CD4-positive, alpha-beta T cell treated with Interleukin-15 for 4 hours (primary cell): ENCODE data around the gene EVI5.

Source experiments
- DNase-seq: peaks from one replicate; pipeline ENCODE4 v3.0.0-alpha.2; 2020; ENCODE audit warnings: low spot score

EVI5 gene

DNA sequence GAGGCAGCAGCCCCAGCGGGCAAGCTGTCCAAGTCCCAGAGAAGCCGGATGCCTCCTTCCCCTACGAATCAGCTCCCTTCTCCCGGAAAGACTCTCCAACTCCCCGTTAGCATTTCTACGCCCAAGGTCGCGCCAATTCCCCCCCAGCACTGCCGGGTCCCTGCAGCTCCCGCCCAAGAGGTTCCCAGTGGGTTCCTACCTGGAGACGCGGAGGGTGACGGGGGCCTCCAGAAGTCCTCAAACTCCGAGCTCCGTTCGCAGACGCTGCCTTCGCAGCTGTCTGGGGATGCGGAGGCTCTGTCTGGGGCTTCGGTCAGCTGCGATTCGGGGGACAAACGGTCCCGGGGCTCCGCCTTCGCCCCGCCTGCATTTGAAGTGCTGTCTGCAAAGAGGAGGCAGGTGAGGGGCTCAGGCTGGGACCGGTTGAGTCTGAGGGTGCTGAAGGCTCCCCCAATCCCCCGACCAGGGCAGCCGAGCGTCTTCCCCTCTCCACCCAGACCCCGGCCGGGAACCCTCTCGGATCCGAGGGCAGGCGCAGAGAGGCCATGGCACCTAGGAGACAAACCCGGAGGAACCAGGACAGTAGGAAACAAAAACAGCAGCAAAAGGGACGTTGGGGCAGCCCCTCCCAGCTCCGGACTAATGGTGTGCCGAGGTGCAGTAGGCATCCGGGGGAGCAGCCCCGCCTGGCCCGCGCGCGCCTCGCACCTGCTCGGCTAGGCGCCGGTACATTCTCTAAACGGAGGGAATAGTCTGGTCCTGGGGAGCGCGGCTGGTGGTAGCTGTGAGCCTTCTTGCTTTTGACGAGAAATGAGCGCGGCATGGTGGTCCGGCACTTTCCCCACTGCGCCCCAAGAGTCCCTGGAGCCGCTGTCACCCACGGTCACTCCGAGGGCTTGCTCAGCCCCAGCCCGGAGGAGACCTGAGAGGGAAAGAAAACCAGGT, 302.0 kb downstream of the EVI5 start:
- DNase-seq: no peak

DNA sequence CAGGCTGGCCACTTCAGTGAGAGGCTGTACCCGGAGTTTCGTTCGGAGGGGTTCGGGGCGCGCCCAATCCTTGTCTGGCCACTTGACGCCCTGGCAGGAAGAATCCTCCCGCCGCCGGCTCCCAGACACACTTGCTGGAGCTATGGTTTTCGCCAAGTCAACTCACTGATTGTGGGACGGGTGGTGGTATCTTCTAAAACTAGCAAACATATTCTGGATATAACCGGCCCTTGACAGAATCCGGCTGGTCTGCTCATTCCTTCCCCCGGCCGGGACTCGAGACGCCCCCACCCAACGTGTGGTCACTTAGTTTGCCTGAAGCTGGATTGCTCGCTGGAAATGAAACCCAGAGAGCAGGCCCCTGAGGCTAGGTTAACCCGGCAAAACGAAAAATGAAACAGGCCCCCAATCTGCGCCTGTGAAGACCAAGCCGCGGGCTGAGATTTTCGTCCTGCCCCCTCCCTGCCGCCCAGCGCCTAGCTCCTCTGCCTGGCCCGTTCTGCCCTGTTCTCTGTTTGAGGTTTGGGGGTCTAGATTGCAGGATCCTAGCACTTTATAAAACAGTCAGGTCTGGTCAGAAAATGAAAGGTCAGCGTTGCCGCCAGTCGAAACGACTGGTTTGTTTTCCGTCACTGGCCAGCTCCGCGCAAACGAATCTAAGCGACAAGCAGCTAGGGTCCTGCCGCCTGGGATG, 302.8 kb downstream of the EVI5 start:
- DNase-seq: no peak

DNA sequence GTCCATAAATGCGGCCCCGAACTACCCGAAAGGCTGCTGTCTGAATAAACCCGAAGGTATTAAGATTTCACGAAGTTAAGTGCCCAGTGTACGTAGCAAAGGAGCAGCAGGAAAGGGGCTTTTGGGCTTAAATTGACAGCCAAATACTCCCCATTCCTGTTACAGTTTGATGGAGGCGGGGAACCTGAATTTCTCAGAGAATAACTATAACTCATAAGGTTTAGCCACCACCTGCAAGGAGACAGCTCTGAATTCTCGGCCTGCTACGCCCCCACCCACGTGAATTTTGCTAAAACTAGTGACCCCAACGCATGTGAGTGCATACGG, 303.3 kb downstream of the EVI5 start:
- no peak for DNase-seq

DNA sequence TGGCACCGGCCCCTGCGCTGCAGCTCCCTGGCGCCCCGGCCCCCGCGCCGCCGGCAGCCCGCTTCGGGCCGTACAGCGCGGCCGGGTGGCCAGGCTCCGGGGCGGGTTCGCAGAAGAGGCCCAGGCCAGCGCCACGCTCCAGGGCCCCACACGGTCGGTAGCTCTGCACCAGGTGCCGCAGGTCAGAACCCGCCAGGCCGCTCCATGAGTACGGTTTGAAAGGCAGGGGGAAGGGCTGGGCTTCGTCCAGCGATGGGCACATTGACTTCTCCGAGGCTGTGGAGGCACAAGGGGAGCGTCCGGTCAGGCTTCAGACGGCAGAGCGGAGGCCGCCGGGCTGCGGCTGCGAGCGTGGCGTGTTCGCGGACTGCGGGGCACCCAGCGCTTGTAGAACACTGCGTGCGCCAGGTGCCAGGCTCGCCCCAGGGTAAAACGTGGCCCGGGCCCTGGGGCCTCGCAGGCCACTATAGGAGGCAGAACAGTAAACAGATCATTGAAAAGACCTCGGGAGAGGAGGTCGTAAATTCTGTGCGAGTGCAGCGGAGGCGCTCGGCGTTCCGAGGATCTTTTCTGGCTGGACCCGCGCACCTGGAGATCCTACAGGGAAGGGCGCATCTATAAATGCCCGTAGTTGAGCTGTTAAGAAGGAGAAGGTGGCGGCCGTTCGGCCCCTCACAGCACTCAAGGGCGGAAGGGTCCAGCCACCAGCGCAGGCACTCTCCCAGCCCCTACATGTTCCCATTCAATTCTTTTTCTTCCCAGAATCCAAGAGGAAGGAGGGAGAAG, 303.9 kb downstream of the EVI5 start:
- no peak for DNase-seq

DNA sequence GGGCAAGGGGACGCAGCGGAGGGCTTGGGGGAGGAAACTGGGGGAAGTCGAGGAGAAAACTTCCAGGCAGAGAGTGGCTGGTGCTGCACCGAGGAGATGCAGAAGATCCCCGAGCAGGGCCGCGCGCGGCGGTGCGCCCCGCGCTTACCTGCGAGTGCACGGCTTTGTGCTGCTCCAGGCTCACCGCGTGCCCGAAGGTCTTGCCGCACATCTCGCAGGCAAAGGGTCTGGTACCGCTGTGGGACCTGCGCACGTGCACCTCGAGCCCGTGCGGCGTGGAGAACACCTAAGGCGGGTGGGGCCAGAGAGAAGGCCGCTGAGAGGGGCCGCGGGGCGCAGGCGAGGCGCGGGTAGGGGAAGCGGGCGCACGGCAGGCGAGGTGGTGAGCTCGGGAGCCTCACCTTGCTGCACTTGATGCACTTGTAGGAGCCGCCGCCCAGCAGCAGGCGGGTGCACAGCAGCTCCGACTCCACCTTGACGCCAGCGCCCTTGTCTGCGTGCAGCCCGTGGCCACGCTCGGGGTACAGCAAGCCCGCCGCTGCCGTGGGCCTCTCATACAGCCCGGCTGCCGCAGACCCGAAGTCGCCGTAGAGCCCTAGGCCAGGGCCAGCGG, 304.6 kb downstream of the EVI5 start:
- no peak for DNase-seq

DNA sequence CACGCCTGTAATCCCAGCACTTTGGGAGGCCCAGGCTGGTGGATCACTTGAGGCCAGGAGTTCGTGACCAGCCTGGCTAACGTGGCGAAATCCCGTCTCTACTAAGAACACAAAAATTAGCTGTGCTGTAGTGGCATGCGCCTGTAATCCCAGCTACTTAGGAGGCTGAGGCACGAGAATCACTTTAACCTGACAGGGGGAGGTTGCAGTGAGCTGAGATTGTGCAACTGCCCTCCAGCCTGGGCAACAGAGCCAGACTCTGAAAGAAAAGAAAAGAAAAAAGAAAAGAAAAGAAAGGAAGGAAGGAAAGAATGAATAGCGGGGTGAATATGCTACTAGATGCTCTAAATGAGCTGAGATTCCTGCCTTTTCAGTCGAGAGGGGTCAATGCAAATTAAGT, 305.3 kb downstream of the EVI5 start:
- no peak for DNase-seq

DNA sequence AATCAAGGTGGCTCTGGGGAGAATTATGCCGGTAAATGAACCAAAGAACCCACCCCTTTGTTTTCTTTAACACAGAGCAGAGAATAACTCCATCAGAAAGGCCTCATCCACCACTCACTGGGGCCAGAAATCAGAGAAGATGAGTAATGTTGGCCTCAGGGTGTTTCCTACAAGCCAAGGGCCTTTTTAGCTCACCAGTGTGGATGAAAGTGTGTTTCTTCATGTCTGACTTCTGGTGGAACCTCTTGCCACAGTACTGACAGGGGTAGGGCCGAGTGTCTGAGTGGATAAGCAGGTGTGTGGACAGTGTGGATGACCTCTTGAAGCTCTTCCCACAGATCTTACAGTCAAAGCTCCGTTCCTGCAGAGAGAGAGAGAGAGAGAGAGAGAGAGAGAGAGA, 306.5 kb downstream of the EVI5 start:
- no peak for DNase-seq

DNA sequence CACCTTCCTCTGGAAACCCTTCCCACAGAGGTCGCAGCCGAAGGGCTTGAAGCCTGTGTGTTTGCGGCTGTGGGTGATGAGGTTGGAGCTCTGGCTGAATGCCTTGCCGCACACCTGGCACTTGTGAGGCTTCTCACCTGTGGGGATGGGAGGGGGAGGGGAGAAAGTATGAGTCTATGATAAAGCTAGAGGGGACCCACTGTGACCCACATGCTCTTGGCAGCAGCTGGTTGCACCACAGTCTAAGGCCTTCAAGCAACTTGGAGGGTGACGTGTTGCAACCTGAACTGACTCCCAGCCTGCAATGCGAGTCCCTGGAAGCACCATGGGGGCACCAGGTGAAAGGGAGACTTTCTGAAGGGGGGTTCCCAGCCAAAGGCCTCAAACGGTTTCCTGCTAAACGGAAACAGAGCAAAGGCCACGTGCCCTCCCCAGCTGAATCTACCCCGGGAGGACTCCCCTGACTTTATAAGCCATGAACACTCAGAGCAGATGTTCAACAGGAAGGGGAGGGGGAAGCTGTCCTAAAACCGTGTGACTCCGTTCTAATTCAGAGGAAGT, 308.8 kb downstream of the EVI5 start:
- peak; percentile 68 for DNase-seq

DNA sequence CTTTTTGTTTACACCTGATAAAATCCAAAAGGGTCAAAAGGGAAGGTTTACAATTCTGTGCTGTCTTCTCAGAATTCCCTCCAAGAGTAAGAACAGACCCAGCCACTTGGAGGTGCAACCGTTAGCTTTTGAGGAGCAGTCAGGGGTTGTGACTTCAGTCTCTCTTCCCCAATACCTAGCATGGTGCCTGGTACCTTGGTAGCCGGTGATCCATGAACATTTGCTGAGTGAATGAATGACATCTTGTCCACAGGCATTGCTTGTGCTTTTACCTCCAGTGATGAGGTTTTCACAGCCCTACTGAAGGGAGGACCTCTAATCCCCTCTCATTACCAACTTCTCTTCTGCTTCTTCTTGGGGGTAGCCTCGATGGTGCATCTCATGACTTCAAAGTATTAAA, 309.9 kb downstream of the EVI5 start:
- DNase-seq: no peak

DNA sequence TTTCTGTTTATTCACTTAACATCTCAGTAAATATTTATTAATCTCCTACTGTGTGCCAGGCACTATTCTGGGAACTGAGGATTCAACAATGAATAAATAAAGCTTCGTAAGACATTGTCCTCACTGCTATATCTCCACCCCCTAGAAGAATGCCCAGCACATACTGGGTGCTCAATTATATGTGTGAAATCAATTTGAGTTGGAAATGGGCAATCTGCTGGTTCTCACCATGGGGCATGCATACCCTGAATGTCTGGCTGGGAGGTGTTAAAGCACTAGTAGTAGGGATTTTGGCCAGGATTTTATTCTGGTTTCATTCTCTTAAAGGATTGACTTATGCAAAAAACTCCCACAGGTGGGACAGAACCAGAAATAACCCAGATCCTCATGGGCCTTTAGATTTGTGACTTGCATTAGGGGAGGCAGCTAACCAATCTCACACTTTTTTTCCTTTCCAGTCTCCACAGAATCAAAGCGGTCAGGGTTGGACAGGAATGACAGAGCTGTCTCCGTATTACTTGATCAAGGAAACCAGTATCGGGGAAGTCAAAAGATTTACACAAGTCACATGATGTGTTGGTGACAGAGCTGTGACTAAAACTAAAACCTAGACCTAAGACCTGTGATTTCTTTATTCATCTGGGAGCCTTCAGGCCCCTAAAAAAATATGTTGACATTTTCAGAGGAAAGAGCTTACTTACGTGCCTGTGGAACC, 311.0 kb downstream of the EVI5 start:
- DNase-seq: no peak

DNA sequence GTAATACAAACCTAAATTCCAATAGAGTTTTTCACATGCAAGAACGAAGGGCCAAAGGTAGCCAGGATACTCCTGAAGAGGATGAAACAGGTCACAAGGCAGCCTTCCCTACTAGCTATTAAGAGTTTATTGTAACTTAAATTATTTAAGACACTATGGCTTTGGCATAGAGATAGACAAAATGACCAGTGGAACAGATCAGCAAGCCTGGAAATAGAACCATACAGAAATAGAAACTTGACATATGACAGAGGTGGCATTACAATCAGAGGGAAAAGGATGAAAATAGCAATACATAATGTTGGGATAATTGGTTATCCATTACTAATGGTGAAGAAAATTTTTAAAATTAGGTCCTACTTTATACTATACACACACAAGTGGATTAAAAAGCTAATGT, 314.7 kb downstream of the EVI5 start:
- DNase-seq: no peak

DNA sequence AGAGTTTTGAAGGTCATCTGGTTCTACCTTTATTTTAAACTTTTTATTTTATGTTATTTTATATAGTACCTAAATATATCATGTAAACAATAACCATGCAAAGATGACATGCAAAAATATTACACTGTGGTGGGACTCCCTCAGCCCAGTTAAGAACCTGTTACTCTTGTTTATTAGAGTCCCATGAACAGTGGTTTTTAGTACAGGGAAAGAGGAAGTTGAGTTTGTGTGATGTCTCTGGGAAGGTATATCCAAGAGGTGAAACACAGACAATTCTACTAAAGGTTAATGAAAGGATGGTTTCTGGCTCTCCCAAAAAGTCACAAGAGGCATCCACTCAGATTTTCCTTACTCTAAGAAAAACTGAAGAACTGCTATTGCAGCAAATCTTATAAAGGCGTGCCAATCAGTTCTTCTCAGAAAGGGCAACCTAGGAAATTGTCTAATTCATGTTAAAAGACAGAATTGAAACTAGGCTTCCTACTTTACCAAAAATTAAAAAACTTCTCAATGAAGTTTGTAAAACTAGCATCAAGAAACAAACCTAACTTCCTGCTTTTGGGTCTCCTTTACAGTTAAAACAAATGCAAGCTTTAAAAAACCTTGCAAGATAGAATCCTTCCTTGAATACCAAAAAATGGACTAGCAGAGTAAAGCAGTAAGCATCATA, 318.1 kb downstream of the EVI5 start:
- DNase-seq: no peak

DNA sequence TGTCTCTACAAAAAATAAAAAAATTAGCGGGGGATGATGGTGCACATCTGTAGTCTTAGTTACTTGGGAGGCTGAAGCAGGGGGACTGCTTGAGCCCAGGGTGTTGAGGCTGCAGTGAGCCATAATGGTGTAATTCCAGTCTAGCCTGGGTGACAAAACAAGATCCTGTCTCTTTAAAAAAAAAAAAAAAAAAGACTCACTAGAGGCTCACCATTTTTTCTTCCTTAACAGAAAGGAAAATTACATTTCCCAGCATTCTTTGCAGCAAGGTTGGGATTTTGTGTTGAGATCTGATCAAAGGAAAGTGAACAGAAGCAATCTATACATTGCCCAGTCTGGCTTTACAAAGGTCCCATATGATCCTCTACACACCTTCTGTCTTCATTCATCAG, 319.7 kb downstream of the EVI5 start:
- DNase-seq: no peak

DNA sequence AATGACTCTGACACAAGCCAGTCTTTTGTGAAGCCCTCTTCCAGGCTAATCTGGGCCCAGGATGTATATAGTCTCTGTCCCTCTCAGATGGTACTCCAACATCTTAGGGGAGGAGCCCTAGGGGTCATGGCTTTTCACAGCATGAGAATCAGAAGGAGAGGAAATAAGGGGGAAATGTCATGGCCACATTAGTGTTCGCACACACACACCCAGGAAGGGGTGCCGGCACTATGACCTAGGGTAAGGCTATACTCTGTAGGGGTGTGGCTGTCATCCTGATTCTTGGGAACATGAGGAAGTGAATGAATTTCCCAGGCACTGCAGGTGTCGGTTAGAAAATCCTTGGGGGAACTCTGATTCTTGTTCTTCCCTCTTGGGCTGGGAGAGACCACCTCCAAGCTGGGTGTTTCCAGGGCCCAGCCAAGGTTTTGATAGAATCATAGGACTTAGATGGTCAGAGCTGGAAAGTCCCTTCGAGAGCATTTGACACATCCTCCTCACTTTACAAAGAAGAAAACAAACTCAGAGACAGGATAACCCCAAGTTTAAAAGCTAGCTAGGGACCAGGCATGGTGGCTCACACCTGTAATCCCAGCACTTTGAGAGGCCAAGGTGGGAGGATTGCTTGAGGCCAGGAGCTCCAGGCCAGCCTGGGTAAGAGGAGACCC, 320.2 kb downstream of the EVI5 start:
- no peak for DNase-seq

DNA sequence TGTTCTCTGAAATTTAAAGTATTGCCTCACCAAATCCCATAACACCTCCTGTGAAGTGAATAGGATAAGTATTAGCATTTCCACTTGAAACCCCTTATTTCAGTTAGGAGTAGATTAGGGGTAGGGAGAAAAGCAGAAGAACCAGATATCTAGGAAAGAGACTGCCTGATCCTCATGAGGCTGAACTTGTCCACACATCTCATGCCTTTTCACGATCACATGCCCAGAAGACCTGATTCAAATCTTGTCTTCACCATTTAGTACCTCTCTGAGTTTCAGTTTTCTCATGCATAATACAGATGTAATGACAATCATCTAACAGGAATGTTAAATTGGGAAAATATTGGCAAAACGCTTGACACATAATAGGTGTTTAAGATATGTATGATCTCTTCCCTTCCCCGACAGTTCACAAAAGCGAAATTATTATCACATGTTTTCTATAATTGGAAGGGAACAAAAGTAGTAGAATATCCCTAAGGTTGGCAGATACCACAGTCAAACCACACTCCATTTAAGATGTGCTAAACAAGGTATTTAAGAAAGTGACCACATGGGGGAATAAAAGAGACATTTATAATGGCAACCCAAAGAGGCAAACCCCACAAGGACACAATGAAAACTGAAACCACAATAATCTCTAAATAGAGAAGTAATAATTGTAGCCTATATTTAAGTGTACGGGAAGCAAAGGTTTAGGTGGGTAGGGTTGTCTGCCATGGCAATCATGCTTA, 323.4 kb downstream of the EVI5 start:
- DNase-seq: no peak

DNA sequence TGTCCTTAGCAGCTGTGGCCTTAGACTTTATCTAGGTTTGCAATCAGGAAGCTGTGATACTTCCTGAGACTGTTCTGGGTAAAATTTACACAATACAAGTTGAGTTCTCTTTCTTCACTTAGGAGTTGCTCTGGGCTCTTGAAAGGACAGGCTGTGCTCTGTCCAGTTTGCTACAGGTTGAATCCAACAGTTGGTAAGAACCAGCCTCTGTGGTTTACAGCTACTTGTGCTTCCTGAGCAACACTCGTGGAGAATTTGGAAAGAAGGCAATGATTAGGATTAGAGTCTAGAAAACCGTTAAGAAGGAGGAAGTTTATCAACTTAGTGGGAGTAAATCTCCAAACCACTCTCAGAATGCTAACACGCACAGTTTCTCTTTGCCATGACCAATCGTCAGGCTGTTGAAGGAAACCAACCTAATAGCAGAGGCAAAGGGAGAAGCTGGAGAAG, 325.0 kb downstream of the EVI5 start:
- DNase-seq: no peak
